Measurements from ENCODE around the gene FANCM. TPM values are rescaled to one million over a fixed set of nuclear protein-coding genes. Genes with fewer than 3 reads are reported as not detected.
"Not testable (repeated sequence)": the region's sequence is repeated elsewhere in the genome, so short reads cannot be mapped to it uniquely, and the experiment has no call there.

The FANCM gene
- total RNA-seq, 1 donor from 2014 or later, result 2.9 TPM

GRCh38 chr14:45134051-45134958 is 1.4 kb upstream of the FANCM start, which contains the start of gene FKBP3:
Gene FKBP3 (minus strand): TSS chr14:45134481. CDS start chr14:45134456, 25 bp downstream.
- intact Hi-C loops (cut with DNase I), result loop anchor here (2.0 to 10.0 kb wide), 2 partner anchors 170 to 236 kb away; partner anchors contain the start of genes KLHL28 and TOGARAM1

GRCh38 chr14:45135156-45135555 is 574 bp upstream of the FANCM start:
- intact Hi-C loops (cut with DNase I), result loop anchor here (2.0 to 10.0 kb wide), 2 partner anchors 170 to 236 kb away; partner anchors contain the start of genes KLHL28 and TOGARAM1
- DNase-seq (no peak), ATAC-seq (ENCODE audit: poor library complexity) (no peak)

More at GRCh38 chr14:45134051-45134958, 1.4 kb upstream of the FANCM start, which contains the start of gene FKBP3:
- ATAC-seq (ENCODE audit: poor library complexity) (peak; percentile 97), DNase-seq (peak; percentile 97)

- intact Hi-C loops (cut with DNase I), result loop anchor here (10.0 kb wide), 1 partner anchor 172 kb away; the partner anchor contains the start of genes KLHL28 and TOGARAM1
- DNase-seq, result no peak
- ATAC-seq (ENCODE audit: poor library complexity), result no peak
Measured at GRCh38 chr14:45136399-45136798, 669 bp downstream of the FANCM start.

GRCh38 chr14:45140661-45141187 is 5.0 kb downstream of the FANCM start:
- intact Hi-C loops (cut with DNase I), result no loop called here
- DNase-seq (no peak), ATAC-seq (ENCODE audit: poor library complexity) (no peak)

GRCh38 chr14:45142083-45142482 is 6.4 kb downstream of the FANCM start:
- intact Hi-C loops (cut with DNase I); ATAC-seq (ENCODE audit: poor library complexity); DNase-seq: not testable (repeated sequence)

GRCh38 chr14:45144658-45145057 is 8.9 kb downstream of the FANCM start:
- intact Hi-C loops (cut with DNase I), result no loop called here
- DNase-seq (no peak), ATAC-seq (ENCODE audit: poor library complexity) (no peak)

GRCh38 chr14:45145214-45145613 is 9.5 kb downstream of the FANCM start:
- intact Hi-C loops (cut with DNase I), result no loop called here
- DNase-seq, result no peak
- ATAC-seq (ENCODE audit: poor library complexity), result no peak

- DNase-seq (no peak), ATAC-seq (ENCODE audit: poor library complexity) (no peak)
- intact Hi-C loops (cut with DNase I), result no loop called here
Measured at GRCh38 chr14:45149602-45150001, 13.9 kb downstream of the FANCM start.

GRCh38 chr14:45150386-45150890 is 14.7 kb downstream of the FANCM start:
- intact Hi-C loops (cut with DNase I), result no loop called here
- no peak for ATAC-seq (ENCODE audit: poor library complexity)
- no peak for DNase-seq

GRCh38 chr14:45156067-45156466 is 20.3 kb downstream of the FANCM start:
- intact Hi-C loops (cut with DNase I), result no loop called here
- no peak for DNase-seq
- ATAC-seq (ENCODE audit: poor library complexity), result no peak

- intact Hi-C loops (cut with DNase I), result no loop called here
- DNase-seq, result no peak
Measured at GRCh38 chr14:45169906-45170305, 34.2 kb downstream of the FANCM start.

GRCh38 chr14:45177076-45177475 is 41.3 kb downstream of the FANCM start:
- intact Hi-C loops (cut with DNase I), result no loop called here
- DNase-seq (no peak), ATAC-seq (ENCODE audit: poor library complexity) (no peak)

More at GRCh38 chr14:45169906-45170305, 34.2 kb downstream of the FANCM start:
- no peak for ATAC-seq (ENCODE audit: poor library complexity)

- ATAC-seq (ENCODE audit: poor library complexity), result no peak
- intact Hi-C loops (cut with DNase I), result no loop called here
- no peak for DNase-seq
Measured at GRCh38 chr14:45181329-45181728, 45.6 kb downstream of the FANCM start.

- DNase-seq (no peak), ATAC-seq (ENCODE audit: poor library complexity) (no peak)
- intact Hi-C loops (cut with DNase I), result no loop called here
Measured at GRCh38 chr14:45181806-45182205, 46.1 kb downstream of the FANCM start.

GRCh38 chr14:45185100-45185814 is 49.5 kb downstream of the FANCM start:
- ATAC-seq (ENCODE audit: poor library complexity) (no peak), DNase-seq (no peak)
- intact Hi-C loops (cut with DNase I), result no loop called here

- DNase-seq, result no peak
- ATAC-seq (ENCODE audit: poor library complexity), result no peak
- intact Hi-C loops (cut with DNase I), result no loop called here
Measured at GRCh38 chr14:45194964-45195363, 59.2 kb downstream of the FANCM start.

GRCh38 chr14:45198551-45198950 is 62.8 kb downstream of the FANCM start:
- intact Hi-C loops (cut with DNase I), result no loop called here
- no peak for ATAC-seq (ENCODE audit: poor library complexity)
- DNase-seq, result no peak

GRCh38 chr14:45199230-45199629 is 63.5 kb downstream of the FANCM start:
- intact Hi-C loops (cut with DNase I), result no loop called here
- DNase-seq, result no peak
- no peak for ATAC-seq (ENCODE audit: poor library complexity)

GRCh38 chr14:45201905-45202304 is 66.2 kb downstream of the FANCM start:
- DNase-seq (no peak), ATAC-seq (ENCODE audit: poor library complexity) (no peak)
- intact Hi-C loops (cut with DNase I), result no loop called here

Measured in Right ventricle myocardium superior (tissue), 1 donor.